HG03064 (cell line): ENCODE data around the gene SLC49A3.
"Not testable (repeated sequence)": the region's sequence is repeated elsewhere in the genome, so short reads cannot be mapped to it uniquely, and the experiment has no call there.

Experiments
- ATAC-seq: cut with Tn5 transposase; IDR thresholded peaks from one replicate; pipeline ENCODE4 v1.9.1; 2021; ENCODE audit warnings: low read depth; ENCODE audit not compliant: unreplicated experiment

The SLC49A3 gene

DNA sequence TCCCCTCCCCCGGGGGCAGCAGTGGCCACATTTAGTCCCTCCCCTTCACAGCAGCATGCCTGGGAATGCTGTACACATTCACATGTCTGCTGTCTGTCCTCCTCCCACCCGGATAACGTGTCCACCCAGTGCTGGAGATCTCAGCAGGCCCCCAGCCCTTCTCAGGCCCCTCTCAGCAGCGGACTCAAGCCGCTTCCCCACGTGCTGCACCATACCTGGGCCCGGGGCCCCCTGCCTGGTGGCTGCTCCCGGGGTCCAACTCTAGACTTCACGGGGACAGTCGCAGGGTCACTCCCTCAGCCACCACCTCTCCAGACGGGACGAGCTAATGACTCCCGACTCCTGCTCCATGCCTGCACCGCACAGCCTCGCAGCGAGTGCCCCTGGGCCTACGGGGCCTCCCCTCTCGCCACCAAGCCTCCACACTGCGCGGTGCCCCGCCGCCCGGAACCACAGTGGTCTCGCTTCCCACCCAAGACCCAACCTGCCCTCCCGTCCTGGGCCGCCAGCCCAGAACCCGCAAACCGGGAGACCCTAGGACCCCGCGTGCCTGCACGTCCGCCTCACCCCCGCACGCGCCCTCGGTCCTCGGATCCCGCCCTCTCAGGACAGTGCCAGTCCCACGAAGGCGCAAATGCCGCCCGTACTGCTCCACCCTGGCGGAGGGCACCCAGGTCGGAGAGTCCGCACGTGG is 15.4 kb upstream of the SLC49A3 start:
- no peak for ATAC-seq

DNA sequence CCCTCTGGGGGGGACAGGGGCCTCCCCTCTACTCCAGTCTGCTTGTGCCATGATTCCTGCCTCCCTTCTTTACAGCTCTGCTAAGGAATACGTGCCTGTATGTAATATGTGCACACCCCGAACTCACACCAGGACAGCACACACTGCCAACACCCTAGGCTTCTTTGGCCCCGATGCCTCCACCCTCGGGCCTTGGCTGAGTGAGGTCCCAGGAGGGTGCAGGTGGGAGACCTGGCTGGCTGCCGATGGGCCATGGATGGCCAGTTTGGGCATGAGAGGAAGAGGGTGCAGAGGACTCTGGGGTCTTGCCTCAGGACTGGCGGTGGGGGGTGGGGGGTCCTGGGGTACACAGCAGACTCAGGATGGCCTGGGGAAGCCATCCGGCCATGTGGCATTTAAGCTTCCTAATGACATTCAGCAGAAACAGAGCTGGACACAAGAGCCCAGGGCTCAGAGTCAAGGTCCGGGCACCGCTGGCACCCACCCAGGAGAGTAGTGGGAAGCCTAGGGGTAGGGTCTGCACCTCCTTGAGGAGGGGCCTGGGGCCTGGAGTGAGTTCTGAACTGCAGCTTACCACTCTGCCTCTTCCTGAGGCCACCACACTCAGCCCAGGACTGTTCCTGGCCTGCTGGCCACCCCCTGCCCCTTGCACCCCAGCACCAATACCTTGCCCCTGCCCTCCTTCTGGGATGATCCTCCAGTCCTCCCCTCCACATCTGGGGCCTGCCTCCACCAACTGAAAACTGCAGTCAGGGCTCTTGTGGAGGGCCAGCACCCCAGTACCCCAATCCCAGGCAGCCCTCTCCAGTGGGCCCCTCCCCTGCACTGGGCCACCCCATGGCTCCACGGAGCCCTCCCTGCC is 14.6 kb upstream of the SLC49A3 start:
- ATAC-seq, result no peak

DNA sequence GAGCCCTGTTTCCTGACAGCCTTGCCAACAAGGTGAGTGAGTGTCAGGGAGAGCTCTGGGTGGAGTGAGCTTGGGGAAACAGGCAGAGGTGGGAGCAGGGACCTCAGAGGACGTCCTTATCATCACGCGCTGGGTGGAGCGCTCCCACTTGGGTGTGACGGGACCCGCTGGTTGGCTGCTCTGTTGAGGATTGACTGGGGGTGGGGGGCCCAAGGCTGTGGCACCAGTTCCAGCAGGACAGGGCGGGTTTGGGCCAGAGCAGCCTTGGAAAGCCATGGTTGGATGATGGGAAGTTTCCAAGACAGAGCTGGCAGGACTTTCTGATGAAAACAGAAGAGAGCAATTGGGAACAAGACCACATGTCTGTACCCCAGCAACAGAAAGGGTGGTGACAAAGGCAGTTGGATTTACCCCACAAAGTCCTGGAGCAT is 13.7 kb upstream of the SLC49A3 start:
- ATAC-seq, result no peak

DNA sequence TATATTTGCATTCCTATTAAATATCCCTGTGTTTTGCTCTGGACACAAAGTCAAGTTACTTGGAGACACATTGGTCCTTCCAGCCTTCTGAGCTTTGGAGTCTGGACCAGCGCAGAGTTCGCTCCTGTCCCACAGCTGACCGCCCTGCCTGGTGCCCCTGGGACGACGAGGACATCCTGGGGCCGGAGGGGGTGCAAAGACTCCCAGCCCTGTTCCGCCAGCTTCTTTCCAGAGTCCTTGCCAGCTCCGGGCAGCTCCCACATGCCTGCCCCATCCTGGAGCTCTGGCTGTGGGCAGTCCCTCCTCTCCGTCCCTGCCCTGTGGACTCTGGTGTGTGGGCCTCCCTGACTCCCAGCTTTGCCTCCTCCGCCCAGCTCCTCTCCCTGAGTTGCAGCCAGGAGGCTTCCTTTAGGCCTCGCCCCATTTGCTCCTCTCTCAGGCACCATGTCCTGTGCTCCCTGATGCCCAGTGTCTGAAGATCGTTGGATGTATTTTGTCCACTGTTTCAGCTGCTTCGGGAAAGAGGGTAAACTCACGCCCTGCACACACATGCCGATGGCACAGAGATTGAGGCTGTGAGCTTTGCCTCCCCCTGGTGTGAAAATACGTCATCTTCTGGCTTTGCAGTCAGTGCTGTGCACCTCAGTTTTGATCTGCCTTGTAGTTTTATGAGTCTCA is 11.8 kb upstream of the SLC49A3 start:
- no peak for ATAC-seq

DNA sequence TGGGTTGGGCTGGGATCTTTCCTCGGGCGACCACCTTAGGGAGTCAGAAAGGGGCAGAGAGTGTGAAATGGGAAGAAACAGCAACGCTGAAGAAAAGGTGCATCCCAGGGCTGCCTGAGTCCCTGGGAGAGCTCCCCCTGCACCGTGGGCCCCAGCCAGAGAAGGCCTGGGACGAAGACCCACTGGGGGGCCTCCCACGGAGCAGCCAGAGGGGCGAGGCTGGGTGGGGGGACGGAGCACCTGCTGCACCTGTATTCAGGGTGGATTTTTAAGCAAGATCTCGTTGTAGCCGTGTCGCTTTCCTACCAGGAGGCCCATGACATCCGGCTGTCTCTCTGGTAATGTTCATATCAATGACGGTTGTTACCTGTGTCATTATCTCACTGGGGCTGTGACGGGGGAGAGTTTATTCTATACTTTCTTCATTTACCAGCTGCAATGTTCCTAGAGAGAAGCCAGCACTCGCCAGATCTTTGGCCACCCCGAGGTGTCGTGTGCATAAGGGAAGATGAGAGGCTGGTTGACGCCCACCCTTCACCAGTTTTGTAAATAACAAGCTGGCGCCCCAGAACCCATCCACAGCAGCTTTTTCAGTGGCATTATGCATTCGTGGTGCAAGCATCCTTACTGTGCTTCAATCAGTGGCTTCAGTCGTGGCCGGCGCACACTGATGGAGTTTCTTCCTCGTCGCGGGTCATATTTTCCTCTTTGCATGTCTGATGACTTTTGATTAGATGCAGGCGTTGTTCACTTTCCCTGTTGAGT is 11.0 kb upstream of the SLC49A3 start:
- no peak for ATAC-seq

DNA sequence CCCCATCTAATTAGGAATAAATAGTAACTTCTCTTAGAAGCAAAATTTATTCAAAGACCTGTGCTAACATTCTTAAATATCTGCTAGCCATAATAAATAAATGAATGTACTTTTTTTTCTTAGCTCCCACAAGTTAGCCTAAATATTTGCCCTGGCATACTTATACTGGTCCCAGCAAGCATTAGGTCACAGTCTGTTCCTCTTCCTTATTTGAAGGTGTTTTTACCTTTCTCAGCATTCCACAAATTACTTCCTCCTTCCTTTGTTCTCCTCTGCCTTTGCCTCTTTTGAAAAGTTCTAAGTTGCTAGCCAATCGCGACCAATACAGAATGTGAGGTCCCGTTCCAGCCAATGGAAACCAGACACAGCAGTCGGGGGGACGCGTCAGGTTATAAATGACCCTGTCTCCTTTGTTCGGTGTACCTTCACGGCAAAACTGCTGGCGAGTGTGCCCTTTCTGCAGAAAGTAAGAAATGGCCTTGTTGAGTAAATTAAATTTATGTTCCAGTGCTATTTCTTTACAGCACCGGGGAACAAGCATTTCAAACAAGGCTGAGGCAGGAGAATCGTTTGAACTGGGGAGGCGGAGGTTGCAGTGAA is 5.5 kb upstream of the SLC49A3 start:
- ATAC-seq, result not testable (repeated sequence)

DNA sequence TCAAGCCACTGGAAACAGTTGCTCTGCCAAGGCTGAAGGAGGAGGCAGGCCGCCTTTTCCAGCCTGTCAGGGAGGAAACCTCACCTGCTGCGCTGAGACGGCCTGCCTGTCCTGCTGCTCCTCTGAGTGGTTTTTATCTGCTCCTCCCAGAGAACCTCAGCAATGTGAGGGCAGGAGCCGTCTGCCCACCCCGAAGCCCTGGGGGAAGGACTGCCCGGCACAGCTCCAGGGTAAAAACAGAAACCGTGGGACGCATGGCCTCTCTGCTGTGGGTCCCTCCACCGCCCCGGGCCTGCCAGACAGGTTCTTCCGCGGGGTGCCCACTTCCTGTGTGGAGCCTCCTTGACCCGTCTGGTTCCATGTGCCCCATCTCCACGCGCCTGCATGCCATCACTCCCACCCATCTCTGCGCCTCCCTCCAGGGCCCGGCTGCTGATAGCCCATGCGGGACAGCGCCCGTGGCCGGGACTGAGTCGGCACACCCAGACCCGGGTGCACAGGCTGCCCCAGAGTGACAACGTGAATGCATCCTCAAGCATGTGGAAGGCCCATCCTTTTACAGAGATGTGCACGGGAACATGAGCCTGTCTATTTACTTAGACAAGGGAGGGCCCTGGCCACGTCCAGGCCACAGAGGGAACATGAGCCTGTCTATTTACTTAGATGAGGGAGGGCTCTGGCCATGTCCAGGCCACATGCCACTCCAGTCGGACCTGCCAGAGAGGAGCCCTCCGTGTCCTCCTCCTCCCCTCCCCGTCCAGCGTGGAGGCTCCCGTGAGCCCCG is 4.0 kb upstream of the SLC49A3 start:
- no peak for ATAC-seq

DNA sequence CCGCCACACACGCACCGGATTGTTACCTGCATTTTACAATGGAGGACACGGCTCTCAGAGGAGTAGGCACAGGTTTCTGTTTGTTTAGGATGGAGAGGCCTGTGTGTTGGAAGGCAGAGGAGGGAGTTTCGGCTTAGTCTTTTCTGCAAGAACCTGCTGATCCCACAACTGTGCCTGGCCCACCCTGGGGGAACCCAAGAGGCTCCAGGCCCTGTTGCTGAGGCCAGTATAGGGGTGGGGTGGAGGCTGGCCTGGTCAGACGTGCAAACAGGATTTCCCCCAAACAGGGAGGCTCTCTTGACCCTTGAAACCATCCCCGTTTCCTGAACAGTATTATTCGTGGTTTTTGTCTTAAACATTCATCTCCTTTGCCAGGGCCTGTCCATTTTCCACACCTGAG is 772 bp upstream of the SLC49A3 start:
- ATAC-seq, result no peak

DNA sequence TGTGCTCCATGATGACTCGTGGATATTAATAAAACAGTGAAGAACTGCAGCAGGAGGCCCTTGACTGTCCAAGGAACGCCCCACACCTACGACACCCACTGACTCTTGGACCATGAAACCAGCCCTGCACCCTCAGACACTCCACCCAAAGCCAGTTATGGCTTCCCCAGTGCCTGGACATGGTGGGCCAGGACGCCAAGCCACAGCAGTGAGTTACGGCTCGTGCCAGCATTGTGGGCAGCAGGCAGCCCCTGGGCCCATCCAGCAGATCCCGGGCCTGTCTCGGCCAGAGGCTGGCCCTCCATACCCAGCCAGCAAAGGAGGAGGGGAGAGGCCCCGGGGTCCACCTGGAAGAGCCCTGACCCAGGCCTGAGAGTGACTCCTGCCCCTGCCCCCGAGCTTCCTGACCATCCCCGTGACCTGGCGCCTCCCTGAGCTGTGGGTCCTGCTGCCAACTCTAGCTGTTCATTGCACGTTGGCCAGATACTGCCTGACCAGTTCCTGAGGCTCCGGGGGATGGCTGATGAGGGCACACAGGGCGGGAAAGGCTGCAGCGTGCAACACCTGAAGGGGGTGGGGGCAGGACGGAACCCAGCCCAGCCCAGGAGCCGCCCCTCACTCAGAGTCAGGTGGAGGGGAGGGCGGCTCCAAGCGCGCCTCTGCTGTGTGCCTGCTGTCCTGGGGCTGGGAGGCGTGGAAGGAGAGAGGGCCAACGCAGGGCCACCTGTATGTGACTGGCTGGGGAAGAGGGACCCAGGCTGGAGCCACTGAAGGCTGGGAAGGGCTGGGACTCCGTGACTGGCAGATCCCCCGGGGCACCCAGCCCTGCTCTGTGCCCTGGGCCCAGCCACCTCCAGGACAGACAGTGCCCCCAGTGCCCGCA is 739 bp downstream of the SLC49A3 start:
- ATAC-seq, result no peak

DNA sequence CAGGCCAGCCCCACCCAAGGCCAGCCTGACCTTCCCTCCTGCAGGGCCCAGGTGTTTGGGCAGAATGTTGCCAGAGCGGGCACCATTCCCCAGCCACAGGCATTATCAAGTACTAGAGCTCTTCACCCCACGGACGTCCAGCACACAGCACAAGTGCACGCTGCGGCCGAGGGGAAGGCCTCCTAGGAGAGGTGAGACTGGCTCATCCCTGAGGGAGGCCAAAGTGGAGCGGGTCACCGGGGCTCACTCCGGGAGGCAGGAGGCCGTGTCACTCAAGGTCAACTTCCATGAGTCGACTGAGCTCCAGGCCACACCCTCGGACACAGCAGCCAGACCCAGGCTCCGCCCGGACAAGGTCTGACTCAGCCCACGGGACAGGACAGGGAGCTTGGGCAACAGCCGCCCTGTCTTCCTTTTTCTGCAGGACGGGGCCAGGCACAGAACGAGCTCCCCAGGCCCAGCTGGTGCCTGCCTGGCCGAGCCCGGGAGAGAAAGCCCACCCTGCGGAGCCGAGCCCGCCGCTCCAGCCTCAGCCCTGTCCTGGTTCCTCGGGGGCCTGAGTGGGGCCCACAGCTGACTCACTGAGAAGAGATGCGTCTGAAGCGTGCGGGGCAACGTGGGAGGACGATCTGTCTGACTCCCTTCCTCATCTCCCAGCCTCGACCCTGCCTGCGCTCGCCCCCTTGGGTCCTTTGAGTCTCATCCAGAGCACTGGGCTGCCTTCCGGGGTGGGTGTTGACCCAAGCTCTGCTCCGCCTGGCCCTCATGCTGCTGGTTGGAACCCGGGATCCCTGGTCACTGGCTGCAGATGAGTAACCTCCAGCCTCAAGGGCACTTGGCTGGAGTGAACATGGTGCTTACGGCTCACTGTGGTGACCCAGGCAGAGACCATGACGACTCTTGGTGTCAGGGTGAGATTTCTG is 1.6 kb downstream of the SLC49A3 start:
- no peak for ATAC-seq

DNA sequence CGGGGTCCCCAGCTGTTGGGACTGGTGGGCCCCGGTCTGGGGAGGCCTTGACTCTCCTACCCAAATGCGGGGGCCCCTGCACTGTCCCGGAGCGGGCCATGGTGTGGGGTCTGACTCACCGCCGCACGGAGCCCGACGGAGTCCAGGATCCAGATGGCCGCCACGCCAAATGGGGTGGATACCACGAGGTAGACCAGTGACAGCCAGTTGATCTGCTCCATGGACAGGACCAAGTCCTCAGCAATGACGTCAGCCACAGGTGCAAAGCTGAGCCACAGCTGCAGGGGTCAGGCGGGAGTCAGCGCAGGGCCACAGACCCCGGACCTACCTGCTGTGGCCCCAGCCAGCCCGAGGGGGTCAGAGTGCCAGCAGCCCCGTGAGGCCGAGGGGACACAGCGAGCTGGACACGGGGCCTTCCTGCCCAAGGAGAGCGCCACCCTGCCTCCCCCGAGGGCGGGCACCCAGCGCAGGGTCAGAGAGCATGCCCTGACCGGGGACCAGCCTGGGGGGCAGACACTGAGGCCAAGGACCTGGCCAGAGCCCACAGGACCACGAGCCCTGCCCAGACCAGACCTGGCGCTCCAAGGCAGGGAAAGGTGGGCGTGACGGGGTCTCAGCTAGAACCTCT is 2.4 kb downstream of the SLC49A3 start:
- ATAC-seq, result no peak

DNA sequence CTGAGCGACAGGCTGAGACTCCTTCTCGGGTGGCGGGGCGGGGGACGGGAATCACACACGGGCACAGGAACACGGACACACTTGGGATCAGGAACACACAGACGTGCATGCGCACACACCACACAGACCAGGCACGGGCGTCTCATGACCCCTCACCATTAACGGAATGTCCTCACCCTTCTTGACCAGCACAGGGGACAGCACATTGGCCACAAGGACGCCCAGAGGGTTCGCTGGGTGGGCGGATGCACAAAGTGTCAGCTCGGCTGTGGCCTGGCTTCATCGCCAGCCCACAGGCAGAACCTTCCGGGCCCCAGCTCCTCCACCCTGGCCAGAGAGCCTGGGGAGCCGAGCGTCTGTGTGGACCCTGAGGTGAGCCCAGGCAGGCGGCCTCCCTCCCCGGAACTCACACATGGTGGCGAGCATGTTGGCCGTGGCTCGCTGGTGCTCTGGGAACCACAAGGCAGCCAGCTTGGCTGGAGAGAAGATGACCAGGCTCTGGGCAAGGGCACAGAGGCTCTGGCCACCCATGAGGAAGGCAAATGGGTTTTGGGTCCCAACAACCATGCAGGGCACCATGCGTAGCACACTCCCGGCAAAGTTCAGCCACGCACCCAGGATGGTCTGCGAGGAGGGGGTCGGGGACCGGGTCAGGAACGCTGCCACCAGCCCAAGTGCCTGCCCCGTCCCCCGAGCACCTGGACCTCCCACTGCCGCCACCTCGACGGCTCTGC is 3.1 kb downstream of the SLC49A3 start:
- ATAC-seq, result no peak

DNA sequence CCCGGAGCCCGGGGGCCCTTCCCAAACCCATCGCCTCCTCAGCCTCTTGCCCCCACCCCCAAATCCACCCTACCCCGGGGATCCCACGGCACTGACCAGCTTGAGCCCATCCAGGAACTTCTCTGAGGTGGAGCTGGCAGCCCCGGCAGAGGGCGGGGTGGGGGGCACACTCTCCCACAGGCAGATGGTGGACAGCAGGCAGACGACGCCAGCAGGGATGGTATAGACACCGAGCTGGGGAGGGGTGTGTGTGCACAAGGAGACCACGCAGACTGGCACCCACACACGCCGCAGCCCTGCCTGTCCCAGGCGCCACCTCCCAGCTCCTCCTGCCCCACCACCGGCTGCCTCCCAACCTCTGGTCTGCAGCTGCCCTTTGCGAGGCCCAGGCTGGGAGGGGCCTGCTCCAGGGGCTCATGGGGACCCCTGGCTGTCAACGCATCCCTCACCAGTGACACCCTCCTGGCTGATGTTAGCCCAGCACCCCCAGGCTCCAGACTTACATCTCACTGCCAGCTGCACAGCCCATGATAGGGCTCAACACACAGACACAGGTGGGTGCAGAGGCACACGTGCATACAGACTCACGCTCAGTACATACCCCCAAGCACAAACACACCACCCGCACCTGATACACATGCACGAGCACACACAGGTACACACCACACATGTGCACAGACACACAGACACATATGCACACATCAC is 4.2 kb downstream of the SLC49A3 start:
- ATAC-seq, result no peak

DNA sequence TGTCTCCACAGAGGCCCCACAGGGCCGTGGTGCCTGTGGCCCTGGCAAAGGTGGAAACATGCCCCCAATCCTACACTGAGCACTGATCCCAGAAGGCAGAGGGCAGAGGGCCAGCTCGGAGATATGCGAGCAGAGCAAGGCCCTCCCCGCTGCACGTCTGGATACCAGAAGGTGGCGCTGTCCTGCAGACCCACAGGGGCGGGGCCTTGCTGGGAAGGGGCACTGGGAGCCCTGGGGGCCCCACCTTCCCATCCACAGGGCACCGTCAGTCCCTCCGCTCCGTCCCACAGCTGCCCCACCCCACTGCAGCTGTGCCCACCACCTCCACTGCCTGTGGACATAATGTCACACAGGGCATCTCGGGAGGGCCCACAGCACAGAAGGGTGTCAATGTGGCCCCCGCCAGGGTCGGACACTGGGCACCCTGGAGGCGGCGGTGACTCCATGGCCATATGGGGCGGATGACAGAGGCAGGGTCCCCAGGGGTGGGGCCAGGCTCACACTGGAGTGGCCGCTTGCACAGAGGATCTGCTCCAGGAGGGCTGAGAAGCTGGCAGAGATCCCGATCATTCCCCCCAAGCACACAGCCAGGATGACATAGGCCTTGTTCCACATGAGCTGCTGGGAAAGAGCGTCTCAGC is 4.8 kb downstream of the SLC49A3 start:
- no peak for ATAC-seq

DNA sequence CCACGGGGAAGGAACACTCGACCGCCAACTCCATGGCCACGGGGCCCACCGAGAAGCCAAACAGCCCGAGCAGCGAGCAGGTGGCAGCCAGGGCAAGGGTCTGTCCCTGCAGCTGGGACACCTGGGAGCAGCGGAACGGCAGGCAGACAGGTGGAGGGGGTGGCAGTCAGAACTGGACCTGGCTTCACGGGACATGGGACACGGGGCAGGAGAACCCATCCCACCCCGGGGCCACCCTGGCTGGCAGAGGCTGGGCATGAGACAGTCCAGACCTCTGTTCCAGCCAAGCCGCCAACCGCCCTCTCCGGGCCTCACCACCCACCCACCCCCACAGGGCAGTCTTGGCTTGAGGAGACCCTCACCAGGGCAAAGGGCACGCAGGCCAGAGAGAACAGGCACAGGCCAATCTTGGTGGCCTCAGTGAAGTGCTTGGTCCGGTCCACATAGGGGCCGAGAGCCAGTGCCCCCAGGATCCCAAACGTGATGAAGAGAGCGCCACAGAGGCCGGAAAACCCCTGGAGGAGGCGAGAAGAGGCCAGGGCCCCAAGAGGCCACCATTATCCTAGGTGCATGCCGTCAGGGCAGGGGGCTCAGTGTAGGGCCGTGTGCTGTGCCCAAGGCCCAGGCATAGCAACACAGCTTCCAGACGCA is 5.6 kb downstream of the SLC49A3 start:
- no peak for ATAC-seq
